NCI-H2029 treated with DMSO at 0.1 percent for 48 hours (cell line): ENCODE results near the gene CPHXL.
A peak's percentile ranks its signal among the peaks of the same experiment; 100 is the strongest.

Experiments
- DNase-seq: peaks from one replicate; lab custom pipeline; 2025; lab: John Stamatoyannopoulos, UW

CPHXL gene

DNA sequence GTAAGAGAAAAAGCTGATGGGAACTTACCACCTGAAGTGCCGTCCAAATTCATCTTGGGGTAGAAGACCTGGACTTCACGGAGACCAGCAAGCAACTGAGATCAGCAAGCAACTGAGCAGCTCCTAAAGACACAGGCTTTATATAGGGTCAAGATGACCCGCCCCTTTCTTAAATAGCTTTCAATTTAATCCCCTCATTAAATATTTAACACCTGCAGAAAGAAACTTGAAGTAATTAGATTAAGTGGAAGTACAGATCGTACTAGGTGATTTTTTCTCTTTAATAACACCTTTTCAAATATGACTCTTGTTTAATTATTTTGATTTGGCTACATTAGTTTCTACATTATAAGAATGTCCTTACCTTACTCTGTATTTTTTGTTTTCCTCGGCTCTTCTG lies at the start of gene CPHXL:
Gene CPHXL (minus strand): TSS at position 101 of the 400 bp plus-strand sequence. CDS start 48 bp downstream, at position 53.
- no peak for DNase-seq

GRCh38 chr16:75774197-75774596 lies 47.9 kb upstream of the CPHXL start:
- no peak for DNase-seq

DNA sequence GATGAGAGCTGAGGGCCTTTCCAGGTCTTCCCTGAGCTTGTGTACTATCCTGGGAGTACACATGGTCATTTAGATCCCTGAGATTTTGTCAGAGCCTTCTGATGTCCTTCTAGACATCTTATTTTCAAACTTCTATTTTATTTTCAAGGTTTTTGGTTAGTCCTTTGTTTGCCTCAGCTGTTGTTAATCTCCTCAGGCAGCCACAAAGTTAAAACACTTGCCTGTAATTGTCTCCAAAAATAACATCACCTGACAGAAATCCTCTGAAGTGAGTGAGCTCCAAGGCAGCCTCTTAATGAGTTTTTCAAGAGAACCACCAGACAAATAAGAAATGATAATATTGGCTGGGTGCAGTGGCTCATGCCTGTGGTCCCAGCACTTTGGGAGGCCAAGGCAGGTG lies 43.8 kb upstream of the CPHXL start:
- no peak for DNase-seq

DNA sequence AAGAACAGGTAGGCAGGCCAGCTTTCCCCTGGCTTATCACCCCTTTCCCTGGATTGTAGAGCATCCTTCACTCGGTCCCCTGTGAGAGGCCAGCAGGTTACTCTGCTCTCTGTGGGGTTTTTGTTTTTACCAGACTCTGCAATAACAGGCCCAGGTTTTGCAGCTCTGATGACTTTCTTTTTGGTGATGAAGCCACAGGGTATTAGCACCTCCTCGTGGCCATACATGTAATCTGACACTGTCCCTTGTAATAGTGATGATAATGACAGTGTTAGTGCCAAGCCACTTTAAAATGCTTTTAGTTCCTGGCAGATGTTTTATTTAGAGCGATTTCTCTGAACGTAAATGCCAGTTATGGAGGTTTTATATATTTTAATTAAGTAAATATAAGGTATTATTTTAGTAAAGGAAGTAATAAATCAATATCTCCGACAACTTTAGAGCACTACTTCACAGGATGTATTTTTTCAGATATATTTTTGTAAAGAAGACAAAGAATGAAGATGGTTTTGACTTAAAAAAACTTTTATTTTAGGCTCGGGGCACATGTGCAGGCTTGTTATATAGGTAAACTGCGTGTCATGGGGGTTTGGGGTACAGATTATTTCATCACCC lies 38.0 kb upstream of the CPHXL start:
- DNase-seq: peak; percentile 39

GRCh38 chr16:75763204-75763603 lies 36.9 kb upstream of the CPHXL start:
- no peak for DNase-seq

- no peak for DNase-seq
These were observed 36.5 kb upstream of the CPHXL start for GRCh38 chr16:75762746-75763145.

GRCh38 chr16:75761108-75761507 lies 34.8 kb upstream of the CPHXL start:
- DNase-seq: no peak

- DNase-seq: no peak
These were observed 33.8 kb upstream of the CPHXL start for GRCh38 chr16:75760018-75760519.

- DNase-seq: no peak
These were observed 31.9 kb upstream of the CPHXL start for GRCh38 chr16:75758215-75758614.

GRCh38 chr16:75754141-75754540 lies 27.9 kb upstream of the CPHXL start:
- DNase-seq: no peak

- DNase-seq: no peak
These were observed 24.2 kb upstream of the CPHXL start for GRCh38 chr16:75750528-75750927.

- no peak for DNase-seq
These were observed 20.1 kb upstream of the CPHXL start for GRCh38 chr16:75746359-75746758.

GRCh38 chr16:75745823-75746222 lies 19.5 kb upstream of the CPHXL start:
- no peak for DNase-seq

DNA sequence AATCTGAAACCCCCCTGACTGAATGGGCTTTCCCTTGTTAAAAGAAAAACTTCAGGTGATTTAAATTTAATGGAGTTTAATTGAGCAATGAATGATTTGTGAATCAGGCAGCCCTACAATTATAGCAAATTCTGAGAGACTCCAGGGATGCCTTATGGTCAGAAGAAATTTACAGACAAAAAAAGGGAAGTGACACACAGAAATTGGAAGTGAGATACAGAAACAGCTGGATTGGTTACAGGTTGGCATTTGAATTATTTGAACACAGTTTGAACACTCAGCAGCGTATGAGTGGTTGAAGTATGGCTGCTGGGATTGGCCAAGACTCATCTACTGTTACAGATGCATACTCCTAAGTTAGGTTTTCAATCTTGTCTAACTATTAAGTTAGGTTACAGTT lies 19.0 kb upstream of the CPHXL start:
- no peak for DNase-seq

DNA sequence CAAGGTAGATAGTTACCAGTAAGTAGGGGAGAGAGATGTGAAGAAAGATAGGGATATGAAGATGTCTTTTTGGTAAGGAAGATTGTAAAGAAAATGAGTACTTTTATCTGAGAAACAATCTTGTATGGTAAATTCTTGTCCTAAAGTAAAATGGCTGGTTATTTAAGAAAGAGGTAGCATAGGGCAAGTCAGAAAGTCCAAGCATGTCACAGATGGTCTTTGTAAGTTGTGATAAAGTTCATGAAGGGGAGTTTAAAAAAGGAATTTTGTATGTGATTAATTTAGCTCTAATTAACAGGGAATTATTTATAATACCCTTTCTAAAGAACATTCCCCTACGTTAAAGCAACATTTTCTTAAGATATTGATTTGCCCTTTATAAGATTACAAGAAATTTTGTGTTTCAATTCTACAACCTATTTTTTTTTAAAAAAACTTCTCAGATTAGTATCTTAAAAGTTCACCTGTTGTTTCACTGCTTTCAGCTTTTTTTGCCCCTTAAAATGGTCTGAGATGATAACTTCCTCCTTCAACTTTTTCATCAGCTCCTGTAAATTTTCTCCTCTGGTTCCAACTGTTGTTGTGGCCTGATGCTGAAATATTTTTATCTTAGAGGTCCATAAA lies 16.2 kb upstream of the CPHXL start:
- DNase-seq: no peak

DNA sequence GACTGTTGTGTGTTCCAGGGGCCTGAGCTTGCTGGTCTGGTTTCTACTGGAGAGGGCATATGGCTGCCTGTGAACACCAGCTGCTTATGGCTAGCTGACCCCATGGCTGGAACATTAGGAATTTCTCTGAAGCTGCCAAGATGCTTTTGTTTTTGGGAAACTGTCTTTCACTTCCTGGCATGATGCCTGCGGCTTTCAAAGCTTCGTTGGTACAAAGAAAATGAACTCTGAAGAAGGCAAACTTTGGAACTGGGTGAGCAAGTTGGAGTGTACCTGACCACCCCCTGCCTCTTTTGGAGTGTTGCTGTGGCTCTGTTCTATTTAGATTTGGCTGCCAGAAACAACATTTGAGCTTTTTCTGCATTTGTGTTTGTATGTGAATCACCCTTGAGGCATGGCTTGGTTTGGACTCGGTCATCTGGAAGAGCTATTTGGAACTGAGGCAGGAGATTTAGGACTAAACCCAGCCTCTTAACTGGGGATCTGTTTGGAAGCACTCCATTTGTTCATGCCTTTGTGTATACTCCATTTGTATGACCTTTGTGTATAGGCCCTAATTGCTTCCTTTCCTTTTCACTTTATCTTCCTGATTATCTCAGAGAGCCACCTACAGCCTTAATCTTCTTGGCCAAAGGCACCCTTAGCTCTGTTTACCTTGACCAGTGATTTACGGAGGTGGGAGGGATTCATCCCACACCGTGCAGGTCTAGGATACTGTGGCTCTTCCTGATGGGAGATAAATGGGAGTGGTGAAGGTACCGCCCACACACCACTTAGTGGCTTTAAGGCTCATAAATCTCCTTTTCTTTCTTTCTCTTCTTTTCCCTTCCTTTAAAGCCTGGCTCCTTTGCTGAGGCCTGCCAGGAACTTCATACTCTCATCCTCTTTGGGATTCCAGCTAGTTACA lies 7.3 kb upstream of the CPHXL start:
- no peak for DNase-seq

GRCh38 chr16:75732871-75733270 lies 6.6 kb upstream of the CPHXL start:
- no peak for DNase-seq

GRCh38 chr16:75727221-75727620 lies 931 bp upstream of the CPHXL start:
- no peak for DNase-seq

GRCh38 chr16:75718452-75718851 lies 7.8 kb downstream of the CPHXL start:
- DNase-seq: no peak

GRCh38 chr16:75714661-75715060 lies 11.6 kb downstream of the CPHXL start:
- no peak for DNase-seq

DNA sequence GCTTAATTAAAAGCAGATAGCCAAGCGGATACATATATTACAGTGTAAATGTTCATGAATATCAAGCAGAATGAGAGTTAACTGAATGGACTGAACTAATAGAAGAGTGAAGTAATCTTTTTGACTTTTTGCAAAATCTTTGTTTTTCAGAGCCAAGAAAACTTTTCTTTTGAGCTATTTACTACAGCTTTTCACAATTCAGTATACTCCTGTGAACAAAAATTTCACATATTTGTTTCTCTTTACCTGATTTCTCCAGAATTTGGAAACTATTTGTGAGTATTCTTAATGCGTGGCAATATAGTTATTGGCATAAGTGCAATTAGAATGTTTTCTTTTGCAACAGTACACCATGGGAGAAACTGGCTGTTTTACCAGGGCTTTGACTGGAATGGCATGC lies 15.9 kb downstream of the CPHXL start:
- no peak for DNase-seq

GRCh38 chr16:75703306-75703705 lies 23.0 kb downstream of the CPHXL start:
- no peak for DNase-seq

- DNase-seq: no peak
These were observed 24.0 kb downstream of the CPHXL start for GRCh38 chr16:75702242-75702641.
